DOHH2 (cell line): Measurements from ENCODE around the gene LENG1.

Experiments used
- EZH2phosphoT487 ChIP-seq: fragments of 200-600 bp; sonication (generic); IDR thresholded peaks from 2 replicates; pipeline ENCODE4 v1.6.1; 2017; ENCODE audit warnings: borderline replicate concordance, mild to moderate bottlenecking, antibody characterized with exemption, low read length, moderate library complexity, mixed read lengths
- TF ChIP-seq, protein P1 (sequence below): fragments of 200-600 bp; sonication (generic); IDR thresholded peaks from one replicate; pipeline ENCODE4 v1.5.1; 2014; ENCODE audit warnings: antibody characterized with exemption, mild to moderate bottlenecking, low read depth, low read length; ENCODE audit not compliant: poor library complexity, severe bottlenecking

DNA sequence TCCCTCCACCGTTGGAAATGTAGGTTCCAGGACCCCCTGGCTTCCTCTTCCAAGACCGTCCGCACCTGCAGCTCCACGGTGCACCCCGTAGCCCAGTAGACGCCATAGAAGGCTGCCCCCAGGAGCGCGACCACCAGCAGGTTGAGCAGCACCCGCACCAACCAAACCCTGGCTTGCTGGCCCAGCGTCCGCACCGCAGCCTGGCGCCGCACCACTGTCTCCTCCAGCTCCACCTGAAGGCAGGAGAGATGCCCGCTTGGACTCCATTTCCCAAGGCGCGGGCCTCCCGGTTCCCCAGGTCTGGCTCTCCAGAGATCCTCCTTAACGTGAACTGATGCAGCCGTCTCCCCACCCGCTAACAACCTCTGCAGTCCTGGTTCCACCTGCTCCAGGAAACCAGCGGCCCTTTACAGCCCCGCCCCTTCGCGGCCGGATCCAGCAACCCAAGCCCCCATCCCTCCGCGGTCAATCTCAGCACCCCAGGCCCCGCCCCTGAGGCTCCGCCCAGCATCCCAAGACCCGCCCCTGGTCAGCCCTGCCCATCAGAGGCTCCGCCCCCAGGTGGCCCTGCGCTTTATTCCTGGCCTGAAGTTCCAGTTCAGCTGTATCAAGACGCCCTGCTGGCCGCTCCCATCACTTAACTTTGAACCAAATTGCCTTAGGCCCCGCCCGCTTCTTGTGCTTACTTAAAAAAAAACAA lies 5.0 kb upstream of the LENG1 start:
- TF ChIP-seq, protein P1, sequence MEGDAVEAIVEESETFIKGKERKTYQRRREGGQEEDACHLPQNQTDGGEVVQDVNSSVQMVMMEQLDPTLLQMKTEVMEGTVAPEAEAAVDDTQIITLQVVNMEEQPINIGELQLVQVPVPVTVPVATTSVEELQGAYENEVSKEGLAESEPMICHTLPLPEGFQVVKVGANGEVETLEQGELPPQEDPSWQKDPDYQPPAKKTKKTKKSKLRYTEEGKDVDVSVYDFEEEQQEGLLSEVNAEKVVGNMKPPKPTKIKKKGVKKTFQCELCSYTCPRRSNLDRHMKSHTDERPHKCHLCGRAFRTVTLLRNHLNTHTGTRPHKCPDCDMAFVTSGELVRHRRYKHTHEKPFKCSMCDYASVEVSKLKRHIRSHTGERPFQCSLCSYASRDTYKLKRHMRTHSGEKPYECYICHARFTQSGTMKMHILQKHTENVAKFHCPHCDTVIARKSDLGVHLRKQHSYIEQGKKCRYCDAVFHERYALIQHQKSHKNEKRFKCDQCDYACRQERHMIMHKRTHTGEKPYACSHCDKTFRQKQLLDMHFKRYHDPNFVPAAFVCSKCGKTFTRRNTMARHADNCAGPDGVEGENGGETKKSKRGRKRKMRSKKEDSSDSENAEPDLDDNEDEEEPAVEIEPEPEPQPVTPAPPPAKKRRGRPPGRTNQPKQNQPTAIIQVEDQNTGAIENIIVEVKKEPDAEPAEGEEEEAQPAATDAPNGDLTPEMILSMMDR = no peak
- no peak for TF ChIP-seq EZH2phosphoT487
